ENCODE measurements around the gene CELSR1.
A peak's percentile ranks its signal among the peaks of the same experiment; 100 is the strongest.

CELSR1 gene

DNA sequence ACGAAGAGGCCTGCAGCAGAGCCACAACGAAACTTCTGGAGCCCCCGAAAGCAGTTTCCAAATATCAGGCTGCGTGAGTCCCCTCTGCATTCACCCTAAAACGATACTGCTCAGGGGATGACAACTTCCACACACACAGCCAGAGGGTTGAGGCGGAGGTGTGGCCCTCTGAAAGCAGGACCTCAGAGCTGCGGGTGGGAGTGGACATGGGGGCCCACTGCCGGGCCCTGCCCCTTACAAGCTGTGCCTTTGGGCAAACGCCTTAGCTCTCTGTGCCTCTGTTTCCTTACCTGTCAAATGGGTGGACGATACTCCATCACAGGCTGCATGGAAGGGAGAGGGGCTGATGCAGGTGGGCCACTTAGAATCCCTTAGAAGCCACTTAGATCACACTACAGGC is 148.8 kb downstream of the CELSR1 start:
- no peaks in the 10 kb centered on the region for H3K27me3 ChIP-seq (ENCODE audit: insufficient read depth, low read length)
- no peak overlapping the region for H2AFZ ChIP-seq (ENCODE audit: low read depth, low read length)
- no peaks in the 10 kb centered on the region for H3K9me3 ChIP-seq (ENCODE audit: low read length)
- H3K4me1 ChIP-seq (ENCODE audit: insufficient read depth, low read length): no peaks in the 10 kb centered on the region
- H3K36me3 ChIP-seq (ENCODE audit: insufficient read depth, low read length): peaks cover 3% of the 10 kb centered on the region
- H3K4me3 ChIP-seq (ENCODE audit: low read length): no peak overlapping the region

GRCh38 chr22:46387748-46388147 is 149.7 kb downstream of the CELSR1 start:
- Histone ChIP-seq H3K36me3 (ENCODE audit: insufficient read depth, low read length) (peaks cover 3% of the 10 kb centered on the region), H3K4me3 (ENCODE audit: low read length) (no peak overlapping the region), H3K9me3 (ENCODE audit: low read length) (no peaks in the 10 kb centered on the region), H3K27me3 (ENCODE audit: insufficient read depth, low read length) (no peaks in the 10 kb centered on the region), H2AFZ (ENCODE audit: low read depth, low read length) (no peak overlapping the region), H3K4me1 (ENCODE audit: insufficient read depth, low read length) (no peaks in the 10 kb centered on the region)

DNA sequence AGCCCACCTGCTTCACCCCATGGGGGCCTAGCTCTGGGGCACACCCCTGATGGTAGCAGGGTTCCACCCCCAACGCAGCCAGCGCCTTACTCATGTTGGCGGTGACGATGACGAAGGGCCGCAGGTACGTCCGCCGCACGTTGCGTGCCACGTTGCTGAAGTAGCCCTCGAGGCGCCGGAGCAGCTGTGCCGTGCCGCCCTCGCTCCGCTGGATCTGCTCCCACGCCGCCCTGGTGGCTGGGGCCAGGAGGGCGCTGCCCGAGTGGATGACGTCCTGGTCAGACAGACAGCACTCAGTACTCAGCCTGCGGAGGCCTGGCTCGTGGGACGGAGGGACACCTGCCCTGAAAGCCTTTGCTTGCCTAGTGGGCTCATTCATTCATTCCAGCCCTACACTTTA is 151.1 kb downstream of the CELSR1 start:
- no peaks in the 10 kb centered on the region for H3K4me1 ChIP-seq (ENCODE audit: insufficient read depth, low read length)
- no peak overlapping the region for H3K4me3 ChIP-seq (ENCODE audit: low read length)
- H3K36me3 ChIP-seq (ENCODE audit: insufficient read depth, low read length): peaks cover 8% of the 10 kb centered on the region
- no peaks in the 10 kb centered on the region for H3K9me3 ChIP-seq (ENCODE audit: low read length)
- H3K27me3 ChIP-seq (ENCODE audit: insufficient read depth, low read length): no peaks in the 10 kb centered on the region
- H2AFZ ChIP-seq (ENCODE audit: low read depth, low read length): no peak overlapping the region

DNA sequence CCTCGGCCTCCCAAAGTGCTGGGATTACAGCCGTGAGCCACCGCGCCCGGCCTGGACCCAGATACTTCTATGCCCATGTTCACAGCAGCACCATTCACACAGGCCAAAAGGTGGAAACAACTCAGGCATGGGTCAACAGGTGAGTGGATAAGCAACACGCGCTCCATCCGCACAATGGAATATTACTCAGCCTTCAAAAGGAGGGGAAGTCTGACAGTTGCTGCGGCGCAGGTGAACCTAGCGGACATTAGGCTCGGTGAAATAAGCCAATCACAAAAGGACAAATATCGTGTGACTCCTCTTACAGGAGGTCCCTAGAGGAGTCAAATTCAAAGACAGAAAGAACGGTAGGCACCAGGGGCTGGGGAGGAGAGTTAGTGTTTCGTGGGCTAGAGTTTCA is 154.9 kb downstream of the CELSR1 start:
- H3K4me3 ChIP-seq (ENCODE audit: low read length): no peak overlapping the region
- no peak overlapping the region for H2AFZ ChIP-seq (ENCODE audit: low read depth, low read length)
- H3K9me3 ChIP-seq (ENCODE audit: low read length): no peaks in the 10 kb centered on the region
- H3K4me1 ChIP-seq (ENCODE audit: insufficient read depth, low read length): peaks cover 24% of the 10 kb centered on the region
- H3K36me3 ChIP-seq (ENCODE audit: insufficient read depth, low read length): peaks cover 5% of the 10 kb centered on the region
- no peaks in the 10 kb centered on the region for H3K27me3 ChIP-seq (ENCODE audit: insufficient read depth, low read length)

- peaks cover under 1% of the 10 kb centered on the region for H3K9me3 ChIP-seq (ENCODE audit: low read length)
These were observed 155.7 kb downstream of the CELSR1 start for GRCh38 chr22:46381731-46382130.

DNA sequence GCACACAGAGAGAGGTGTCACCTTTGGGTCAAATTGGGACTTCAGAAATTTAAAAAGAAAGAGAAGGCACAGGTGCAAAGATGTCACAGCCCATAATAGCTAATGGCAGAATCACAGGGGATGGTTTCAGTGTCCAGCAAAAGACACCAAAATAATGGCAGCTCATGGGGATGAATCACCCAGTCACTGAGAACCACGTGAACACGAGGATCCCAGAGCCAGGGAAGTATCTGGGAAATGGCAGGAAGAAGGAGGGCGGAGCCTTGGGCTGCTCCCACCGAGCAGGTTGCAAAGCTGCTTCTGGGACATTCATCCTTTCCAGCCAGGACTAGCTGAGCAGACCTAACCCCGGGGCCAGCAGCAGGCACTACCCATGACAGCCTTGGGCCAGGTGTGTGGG is 156.3 kb downstream of the CELSR1 start:
- peaks cover 5% of the 10 kb centered on the region for H3K36me3 ChIP-seq (ENCODE audit: insufficient read depth, low read length)
- H3K4me3 ChIP-seq (ENCODE audit: low read length): no peak overlapping the region
- no peaks in the 10 kb centered on the region for H3K27me3 ChIP-seq (ENCODE audit: insufficient read depth, low read length)
- H2AFZ ChIP-seq (ENCODE audit: low read depth, low read length): no peak overlapping the region
- H3K9me3 ChIP-seq (ENCODE audit: low read length): peaks cover 2% of the 10 kb centered on the region
- H3K4me1 ChIP-seq (ENCODE audit: insufficient read depth, low read length): peaks cover 33% of the 10 kb centered on the region

More at GRCh38 chr22:46381731-46382130, 155.7 kb downstream of the CELSR1 start:
- Histone ChIP-seq H3K36me3 (ENCODE audit: insufficient read depth, low read length) (peaks cover 5% of the 10 kb centered on the region), H3K27me3 (ENCODE audit: insufficient read depth, low read length) (no peaks in the 10 kb centered on the region), H2AFZ (ENCODE audit: low read depth, low read length) (no peak overlapping the region), H3K4me1 (ENCODE audit: insufficient read depth, low read length) (peaks cover 31% of the 10 kb centered on the region), H3K4me3 (ENCODE audit: low read length) (no peak overlapping the region)

GRCh38 chr22:46380581-46380980 is 156.8 kb downstream of the CELSR1 start:
- Histone ChIP-seq H3K4me3 (ENCODE audit: low read length) (no peak overlapping the region), H3K9me3 (ENCODE audit: low read length) (peaks cover 4% of the 10 kb centered on the region), H3K4me1 (ENCODE audit: insufficient read depth, low read length) (peaks cover 33% of the 10 kb centered on the region)

GRCh38 chr22:46380069-46380468 is 157.4 kb downstream of the CELSR1 start:
- Histone ChIP-seq H3K4me1 (ENCODE audit: insufficient read depth, low read length) (peaks cover 33% of the 10 kb centered on the region), H2AFZ (ENCODE audit: low read depth, low read length) (no peak overlapping the region), H3K4me3 (ENCODE audit: low read length) (no peak overlapping the region), H3K27me3 (ENCODE audit: insufficient read depth, low read length) (no peaks in the 10 kb centered on the region), H3K36me3 (ENCODE audit: insufficient read depth, low read length) (peaks cover 5% of the 10 kb centered on the region), H3K9me3 (ENCODE audit: low read length) (peaks cover 6% of the 10 kb centered on the region)

More at GRCh38 chr22:46380581-46380980, 156.8 kb downstream of the CELSR1 start:
- H3K27me3 ChIP-seq (ENCODE audit: insufficient read depth, low read length): no peaks in the 10 kb centered on the region
- peaks cover 5% of the 10 kb centered on the region for H3K36me3 ChIP-seq (ENCODE audit: insufficient read depth, low read length)
- H2AFZ ChIP-seq (ENCODE audit: low read depth, low read length): no peak overlapping the region

DNA sequence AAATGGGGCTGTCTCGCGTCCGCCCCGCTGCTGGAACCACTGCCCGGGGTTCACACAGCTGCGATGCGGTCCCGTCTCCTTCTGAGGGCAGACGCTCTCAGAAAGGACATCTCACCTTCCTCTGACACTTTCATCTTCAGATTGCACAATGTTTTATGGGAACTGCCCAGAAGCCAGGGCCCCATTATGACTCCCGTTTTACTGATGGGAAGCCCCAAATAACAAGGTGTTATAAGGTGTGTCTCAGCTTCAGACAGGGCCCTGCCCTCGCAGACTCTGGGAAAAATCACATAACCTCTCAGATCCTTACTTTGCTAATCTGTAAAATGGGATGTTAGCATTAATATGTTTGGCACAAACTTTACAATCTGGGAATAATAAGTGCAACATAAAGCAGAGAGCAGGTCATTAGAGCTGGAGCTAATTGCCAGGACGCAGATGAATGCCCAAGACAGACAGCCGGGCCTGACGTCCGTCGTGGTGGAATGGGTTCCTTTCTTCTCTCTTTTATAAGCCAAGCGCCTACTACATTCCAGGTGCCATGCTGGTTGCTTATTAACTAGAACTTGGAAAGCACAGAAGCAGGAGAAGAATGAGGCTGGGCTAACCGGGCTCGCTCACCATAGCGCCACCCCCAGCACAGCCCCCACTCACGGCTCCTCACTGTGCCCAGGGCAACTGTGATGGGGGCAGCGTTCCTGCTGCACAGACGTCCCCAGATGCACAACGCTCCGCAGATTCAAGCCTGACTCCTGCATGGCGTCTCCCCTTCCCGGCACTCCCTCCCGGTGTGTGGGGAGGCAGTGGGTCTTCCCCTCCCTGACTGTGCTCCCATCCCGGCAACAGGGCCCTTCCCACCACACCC is 158.1 kb downstream of the CELSR1 start:
- Histone ChIP-seq H3K27me3 (ENCODE audit: insufficient read depth, low read length) (no peaks in the 10 kb centered on the region), H3K4me3 (ENCODE audit: low read length) (no peak overlapping the region), H2AFZ (ENCODE audit: low read depth, low read length) (no peak overlapping the region), H3K36me3 (ENCODE audit: insufficient read depth, low read length) (peaks cover 5% of the 10 kb centered on the region), H3K9me3 (ENCODE audit: low read length) (peaks cover 7% of the 10 kb centered on the region), H3K4me1 (ENCODE audit: insufficient read depth, low read length) (peaks cover 33% of the 10 kb centered on the region)

- Histone ChIP-seq H3K36me3 (ENCODE audit: insufficient read depth, low read length) (peaks cover 5% of the 10 kb centered on the region), H3K27me3 (ENCODE audit: insufficient read depth, low read length) (no peaks in the 10 kb centered on the region), H3K9me3 (ENCODE audit: low read length) (peaks cover 7% of the 10 kb centered on the region), H2AFZ (ENCODE audit: low read depth, low read length) (peak overlapping the region; percentile 56), H3K4me1 (ENCODE audit: insufficient read depth, low read length) (peaks cover 33% of the 10 kb centered on the region), H3K4me3 (ENCODE audit: low read length) (no peak overlapping the region)
These were observed 158.9 kb downstream of the CELSR1 start for GRCh38 chr22:46378426-46379065.

GRCh38 chr22:46377525-46378425 is 159.6 kb downstream of the CELSR1 start:
- H3K4me3 ChIP-seq (ENCODE audit: low read length): no peak overlapping the region
- peak overlapping the region; percentile 56 for H2AFZ ChIP-seq (ENCODE audit: low read depth, low read length)

GRCh38 chr22:46376908-46377524 is 160.4 kb downstream of the CELSR1 start:
- H3K9me3 ChIP-seq (ENCODE audit: low read length): peaks cover 7% of the 10 kb centered on the region
- no peaks in the 10 kb centered on the region for H3K27me3 ChIP-seq (ENCODE audit: insufficient read depth, low read length)
- peaks cover 33% of the 10 kb centered on the region for H3K4me1 ChIP-seq (ENCODE audit: insufficient read depth, low read length)
- peaks cover 9% of the 10 kb centered on the region for H3K36me3 ChIP-seq (ENCODE audit: insufficient read depth, low read length)
- no peak overlapping the region for H2AFZ ChIP-seq (ENCODE audit: low read depth, low read length)
- H3K4me3 ChIP-seq (ENCODE audit: low read length): no peak overlapping the region

More at GRCh38 chr22:46377525-46378425, 159.6 kb downstream of the CELSR1 start:
- Histone ChIP-seq H3K9me3 (ENCODE audit: low read length) (peaks cover 7% of the 10 kb centered on the region), H3K27me3 (ENCODE audit: insufficient read depth, low read length) (no peaks in the 10 kb centered on the region), H3K36me3 (ENCODE audit: insufficient read depth, low read length) (peaks cover 7% of the 10 kb centered on the region), H3K4me1 (ENCODE audit: insufficient read depth, low read length) (peaks cover 33% of the 10 kb centered on the region)

Measured in neuron (in vitro differentiated cells).